Stimulated activated CD4-positive, alpha-beta T cell treated with anti-CD3 and anti-CD28 coated beads, Interleukin-2, amount 100 ng/mL, for 4 hours (primary cell): Measurements from ENCODE around the gene AP3D1.

Source experiments
- DNase-seq: peaks from one replicate; pipeline ENCODE4 v3.0.0-alpha.2; 2020; ENCODE audit warnings: low read depth

AP3D1 gene

GRCh38 chr19:2084993-2085720 lies 66.2 kb downstream of the AP3D1 start:
- peak; percentile 86 for DNase-seq

- DNase-seq, result peak; percentile 60
Observed at GRCh38 chr19:2083174-2083854, 68.1 kb downstream of the AP3D1 start.

- DNase-seq, result no peak
Observed at GRCh38 chr19:2081873-2082810, 69.2 kb downstream of the AP3D1 start.

- DNase-seq, result no peak
Observed at GRCh38 chr19:2080336-2080988, 70.9 kb downstream of the AP3D1 start.

DNA sequence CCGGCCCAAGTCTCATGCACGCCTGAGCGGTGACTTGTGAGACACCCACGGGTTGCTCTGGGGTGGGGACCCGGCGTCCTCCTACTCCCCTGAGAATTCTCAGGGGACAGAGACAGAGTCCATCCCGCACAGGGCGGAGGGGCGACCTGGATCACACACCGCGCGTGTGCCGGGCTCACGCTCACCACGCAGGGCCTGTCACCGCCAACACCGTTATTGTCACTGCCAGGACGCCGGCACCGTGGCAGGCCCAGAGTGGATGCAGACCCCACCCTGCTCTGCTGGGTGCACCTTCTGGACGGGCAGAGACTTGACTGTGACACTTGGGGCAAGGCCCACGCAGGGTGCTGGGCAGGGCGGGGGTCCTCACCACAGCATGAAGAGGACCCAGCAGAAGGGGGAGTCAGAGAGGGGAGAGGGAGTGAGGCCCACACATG lies 71.5 kb downstream of the AP3D1 start:
- DNase-seq, result no peak

DNA sequence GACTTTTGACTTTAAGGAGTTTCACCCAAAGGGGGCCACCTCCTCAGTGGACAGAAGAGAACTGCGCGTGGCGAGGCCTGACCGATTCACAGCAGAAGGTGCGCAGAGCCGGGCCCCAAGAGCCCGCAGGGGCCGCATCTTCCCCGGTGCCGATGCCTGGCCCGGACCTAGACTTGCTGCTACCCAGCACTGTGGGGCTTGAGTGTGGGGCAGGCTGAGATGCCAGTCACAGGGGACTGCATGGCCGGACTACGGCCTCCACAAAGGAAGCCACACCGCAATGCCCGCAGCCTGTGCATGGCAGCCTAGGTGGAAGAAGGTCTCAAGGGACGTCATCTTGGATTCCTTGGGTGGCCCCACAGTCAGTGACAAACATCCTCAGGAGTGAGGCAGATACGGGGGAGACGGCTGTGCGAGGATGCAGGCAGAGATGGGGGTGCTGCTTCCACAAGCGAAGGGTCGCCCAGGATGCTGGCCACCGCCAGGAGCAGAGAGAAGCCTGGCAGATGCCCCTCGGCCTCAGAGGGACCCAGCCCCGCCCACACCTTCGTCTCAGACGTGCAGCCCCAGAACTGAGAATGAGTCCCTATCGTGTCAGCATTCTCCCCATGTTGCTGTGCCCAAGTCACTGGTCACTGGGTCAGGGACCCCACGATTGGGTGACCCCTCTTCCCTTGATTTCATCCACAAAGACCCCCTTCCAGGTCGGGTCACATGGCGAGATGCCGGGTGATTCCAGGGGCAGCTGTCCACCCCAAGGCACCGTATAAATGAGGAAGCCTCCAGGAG lies 72.1 kb downstream of the AP3D1 start:
- no peak for DNase-seq

DNA sequence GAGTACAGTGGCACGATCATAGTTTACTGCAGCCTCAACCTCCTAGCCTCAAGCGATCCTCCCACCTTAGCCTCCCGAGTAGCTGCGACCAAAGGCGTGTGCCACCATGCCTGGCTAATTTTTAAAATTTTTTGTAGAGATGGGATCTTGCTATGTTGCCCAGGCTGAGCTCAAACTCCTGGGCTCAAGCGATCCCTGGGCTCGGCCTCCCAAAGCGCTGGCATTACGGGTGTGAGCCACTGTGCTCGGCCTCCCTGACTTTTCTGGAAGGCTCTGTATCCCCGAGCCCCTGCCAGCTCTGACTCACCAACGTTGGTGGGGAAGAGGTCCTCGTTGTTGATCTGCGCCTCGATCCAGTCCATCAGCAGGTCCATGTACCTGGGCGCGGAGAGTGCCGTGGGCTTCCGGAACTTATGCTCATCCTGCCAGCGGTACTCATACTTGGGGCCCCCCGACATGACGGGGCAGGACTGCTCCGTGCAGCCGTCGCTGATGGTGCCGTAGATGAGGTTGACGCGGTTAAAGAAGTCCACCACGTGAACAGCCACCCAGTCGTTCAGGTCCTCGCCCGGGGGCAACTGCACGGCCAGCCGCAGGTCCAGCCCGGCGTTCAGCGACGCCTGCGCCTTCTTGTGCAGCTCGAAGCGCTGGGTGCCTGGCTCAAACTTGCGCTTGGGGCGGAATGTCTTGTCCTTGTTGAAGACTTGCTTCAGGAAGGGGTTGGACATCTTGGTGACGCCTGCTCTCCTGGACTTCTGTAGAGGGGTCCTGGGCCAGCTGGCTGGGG lies 73.3 kb downstream of the AP3D1 start:
- no peak for DNase-seq

- no peak for DNase-seq
Observed at GRCh38 chr19:2077398-2077797, 74.0 kb downstream of the AP3D1 start.

- DNase-seq, result no peak
Observed at GRCh38 chr19:2076526-2076944, 74.8 kb downstream of the AP3D1 start.

DNA sequence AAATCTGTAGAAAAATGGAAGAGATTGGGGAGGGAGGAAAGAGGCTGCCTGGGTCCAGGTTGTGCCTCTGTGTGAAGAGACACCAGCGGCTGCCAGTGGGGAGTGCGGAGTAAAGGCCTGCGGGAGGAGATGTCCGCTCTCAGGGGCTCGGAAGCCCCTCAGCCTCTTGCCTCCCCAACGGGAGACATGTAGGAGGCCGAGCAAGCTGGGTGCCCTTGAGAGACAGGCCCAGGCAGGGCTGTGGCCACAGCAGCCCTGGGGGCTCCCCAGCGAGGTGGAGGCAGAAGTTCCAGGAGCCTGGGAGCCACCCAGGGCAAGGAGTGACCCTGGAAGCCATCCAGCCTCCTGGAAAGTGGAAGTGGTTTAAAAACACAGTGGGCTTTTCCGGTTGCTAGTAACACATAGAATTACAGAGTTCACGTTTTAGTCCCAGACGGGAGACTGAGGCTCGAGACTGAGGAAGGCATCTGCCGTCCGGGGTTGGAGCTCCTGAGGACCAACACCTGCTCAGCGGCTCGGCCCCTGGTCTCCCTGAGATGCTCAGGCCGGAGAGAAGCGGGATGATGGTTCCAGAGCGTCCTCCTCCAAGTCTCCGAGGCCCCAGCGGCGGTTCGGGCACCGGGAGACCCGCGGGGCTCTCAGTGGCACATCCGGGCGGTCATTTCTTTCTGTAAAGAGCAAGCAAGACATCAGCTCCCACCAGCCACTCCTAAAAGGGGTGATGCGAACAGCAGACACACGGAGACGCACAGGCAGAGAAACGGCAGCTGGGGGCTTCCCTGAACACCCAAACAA lies 78.4 kb downstream of the AP3D1 start:
- no peak for DNase-seq

DNA sequence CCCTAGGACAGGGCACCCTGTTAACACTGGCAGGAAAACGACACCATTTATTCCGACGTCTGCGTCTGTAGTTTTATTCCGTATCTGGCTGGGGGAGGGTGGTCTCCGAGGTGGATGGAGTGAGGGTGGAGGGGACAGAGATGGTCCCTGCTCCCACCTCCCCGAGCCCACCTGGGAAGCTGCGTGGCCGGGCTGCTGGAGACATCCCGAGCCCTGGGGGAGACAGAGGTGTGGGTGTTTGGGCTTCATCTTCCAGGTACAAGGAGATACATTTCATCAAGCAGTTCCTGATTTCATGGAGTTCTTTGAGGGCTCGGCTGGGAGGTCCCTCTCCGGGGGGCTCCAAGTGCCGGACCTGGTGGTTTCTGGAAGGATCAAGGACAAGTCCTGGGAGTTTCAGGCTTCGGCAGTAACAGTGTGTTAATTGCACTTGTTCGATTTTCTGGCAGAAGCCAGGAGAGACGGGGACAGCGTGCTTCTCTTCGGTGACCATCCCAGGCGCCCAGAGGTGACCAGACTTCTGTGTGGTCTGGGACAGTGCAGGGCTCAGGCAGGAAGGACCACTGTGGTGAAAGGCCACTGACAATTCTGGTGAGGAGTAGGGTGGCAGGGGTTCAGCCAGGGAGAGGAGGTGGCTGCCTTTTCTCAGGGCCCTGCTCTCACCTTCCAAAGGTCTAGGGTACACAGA lies 80.2 kb downstream of the AP3D1 start:
- DNase-seq, result no peak

DNA sequence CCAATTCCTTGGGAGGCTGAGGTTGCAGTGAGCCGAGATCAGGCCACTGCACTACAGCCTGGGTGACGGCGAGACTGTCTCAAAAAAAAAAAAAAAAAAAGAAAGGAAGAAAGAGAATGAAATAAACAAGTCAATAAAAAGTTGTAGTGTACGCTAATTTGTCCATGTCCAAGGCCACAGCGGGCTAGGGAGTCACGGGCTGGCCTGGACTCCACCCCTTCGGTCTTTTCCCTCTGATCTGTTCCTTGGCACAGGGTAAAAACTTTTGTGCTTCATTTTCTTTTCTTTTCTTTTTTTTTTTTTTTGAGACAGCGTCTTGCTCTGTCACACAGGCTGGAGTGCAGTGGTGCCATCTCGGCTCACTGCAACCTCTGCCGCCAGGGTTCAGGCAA lies 80.9 kb downstream of the AP3D1 start:
- no peak for DNase-seq

DNA sequence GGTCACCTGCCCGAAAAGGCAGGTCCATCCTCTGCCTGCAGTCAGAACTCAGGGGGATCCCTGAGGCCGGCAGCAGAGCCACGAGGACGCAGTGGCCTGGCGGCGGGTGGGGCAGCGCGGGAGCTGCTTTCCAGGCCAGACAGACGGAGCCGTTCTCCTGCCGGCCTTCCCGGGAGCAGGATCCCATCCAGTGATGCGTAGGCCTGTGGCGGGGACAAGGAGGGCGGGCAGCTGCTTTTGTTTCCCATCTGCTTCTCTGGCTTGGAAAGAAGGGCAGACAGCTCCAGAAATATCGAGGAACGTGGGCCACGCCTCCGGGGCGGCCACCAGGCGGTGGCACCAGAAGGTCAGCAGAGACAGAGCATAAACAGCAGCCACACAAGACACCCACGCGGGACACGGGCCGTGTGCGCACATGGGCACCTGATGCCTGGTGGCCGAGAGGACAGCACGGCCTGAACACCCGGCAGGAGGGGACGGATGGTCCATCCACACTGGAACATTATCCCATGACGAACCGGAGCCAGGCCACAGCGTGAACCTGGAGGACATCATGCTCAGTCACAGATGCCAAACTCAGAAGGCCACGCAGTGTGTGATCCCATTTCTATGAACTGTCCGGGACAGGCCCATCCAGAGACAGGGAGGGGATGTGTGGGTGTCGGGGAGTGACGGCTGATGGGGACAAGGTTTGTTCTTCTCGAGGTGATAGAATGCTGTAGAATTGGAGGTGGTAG lies 86.4 kb downstream of the AP3D1 start:
- DNase-seq, result no peak

GRCh38 chr19:2064395-2064787 lies 87.0 kb downstream of the AP3D1 start:
- DNase-seq, result no peak

DNA sequence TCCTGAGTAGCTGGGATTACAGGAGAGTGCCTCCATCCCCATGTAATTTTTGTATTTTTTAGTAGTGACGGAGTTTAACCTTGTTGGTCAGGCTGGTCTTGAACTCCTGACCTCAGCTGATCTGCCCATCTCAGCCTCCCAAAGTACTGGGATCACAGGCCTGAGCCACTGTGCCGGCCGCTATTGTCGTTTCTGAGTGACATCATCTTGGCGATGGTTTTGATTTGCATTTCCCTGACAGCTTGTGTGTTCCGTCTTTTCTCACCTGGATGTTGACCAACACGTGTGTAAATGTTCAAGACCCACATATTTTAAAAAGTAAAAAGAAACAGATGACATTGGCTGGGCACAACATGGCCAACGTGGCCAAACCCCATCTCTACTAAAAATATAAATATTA lies 87.5 kb downstream of the AP3D1 start:
- no peak for DNase-seq

GRCh38 chr19:2062770-2063169 lies 88.6 kb downstream of the AP3D1 start:
- DNase-seq, result no peak

DNA sequence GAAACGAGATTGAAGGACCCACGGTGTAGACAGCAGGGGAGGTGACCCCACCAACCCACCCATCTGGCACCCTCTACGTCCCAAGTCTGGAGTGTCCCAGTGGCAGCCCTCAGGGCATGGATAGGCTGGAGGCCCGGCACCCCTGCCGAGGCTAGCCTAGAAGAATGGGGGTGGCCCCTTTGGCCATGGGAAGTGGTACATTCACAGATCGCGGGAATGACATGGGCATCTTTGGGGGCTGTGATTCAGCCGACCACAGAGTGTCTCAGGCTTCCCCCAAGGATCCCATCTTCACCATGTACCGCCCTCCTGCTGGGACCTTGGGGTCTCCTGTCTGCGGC lies 89.0 kb downstream of the AP3D1 start:
- no peak for DNase-seq
